Liver (tissue), 9 donors: Measurements from ENCODE around the gene LRRC8B. TPM values are rescaled to one million over a fixed set of nuclear protein-coding genes. Genes with fewer than 3 reads are reported as not detected.

Experiments
- DNase-seq: peaks from one replicate; pipeline ENCODE4 v3.0.0-alpha.2; 2017; ENCODE audit warnings: low spot score
- H3K27ac ChIP-seq, 2 donors: one replicate each; pipeline ENCODE4 v1.7.0; 2013; ENCODE audit warnings: inconsistent platforms in 2 of 2, low read length in 2 of 2, control low read depth in 1 of 2, low read depth in 1 of 2, mild to moderate bottlenecking in 1 of 2
- H3K27me3 ChIP-seq, 4 donors: one replicate each; pipeline versions ENCODE4 v1.6.1 to v1.7.0; 2013; ENCODE audit warnings: low read length in 3 of 4, inconsistent platforms in 1 of 4, mild to moderate bottlenecking in 1 of 4, moderate library complexity in 1 of 4; ENCODE audit not compliant: control insufficient read depth in 4 of 4, insufficient read depth in 4 of 4
- H3K36me3 ChIP-seq, 4 donors: one replicate each; pipeline versions ENCODE4 v1.6.1 to v1.7.0; 2013; ENCODE audit warnings: low read length in 3 of 4, mild to moderate bottlenecking in 3 of 4, low read depth in 1 of 4, moderate library complexity in 1 of 4; ENCODE audit not compliant: control insufficient read depth in 4 of 4, insufficient read depth in 3 of 4
- H3K4me1 ChIP-seq, 4 donors: one replicate each; pipeline versions ENCODE4 v1.6.1 to v1.7.0; 2013; ENCODE audit warnings: low read length in 3 of 4, mild to moderate bottlenecking in 3 of 4, moderate library complexity in 1 of 4; ENCODE audit not compliant: control insufficient read depth in 4 of 4, insufficient read depth in 4 of 4
- H3K4me3 ChIP-seq, 3 donors: one replicate each; pipeline versions ENCODE4 v1.6.1 to v1.7.0; 2013; ENCODE audit warnings: low read length in 3 of 3, control low read depth in 1 of 3, low read depth in 1 of 3, mild to moderate bottlenecking in 1 of 3
- H3K9ac ChIP-seq, 2 donors: one replicate each; pipeline ENCODE4 v1.7.0; 2013; ENCODE audit warnings: low read length in 2 of 2, mild to moderate bottlenecking in 2 of 2, moderate library complexity in 2 of 2, control low read depth in 1 of 2, low read depth in 1 of 2
- H3K9me3 ChIP-seq, 4 donors: one replicate each; pipeline versions ENCODE4 v1.6.1 to v1.7.0; 2013; ENCODE audit warnings: low read length in 3 of 4; ENCODE audit not compliant: control insufficient read depth in 4 of 4
- EGR1 ChIP-seq, 2 donors: IDR thresholded peaks; 2 replicates each; pipeline ENCODE4 v1.6.1; 2016 to 2018; ENCODE audit warnings: antibody characterized with exemption in 2 of 2, low read depth in 2 of 2
- FOXA1 ChIP-seq: IDR thresholded peaks from 2 replicates; pipeline ENCODE4 v1.6.1; 2016; ENCODE audit warnings: antibody characterized with exemption
- FOXA2 ChIP-seq: IDR thresholded peaks from 2 replicates; pipeline ENCODE4 v1.6.1; 2016; ENCODE audit warnings: antibody characterized with exemption
- GABPA ChIP-seq, 2 donors: IDR thresholded peaks in 1 of 2; conservative IDR thresholded peaks in 1 of 2; 2 replicates each; pipeline ENCODE4 v1.6.1; 2016; ENCODE audit warnings: antibody characterized with exemption in 2 of 2, mild to moderate bottlenecking in 1 of 2, moderate library complexity in 1 of 2
- HNF4A ChIP-seq, 2 donors: conservative IDR thresholded peaks; 2 replicates each; pipeline ENCODE4 v1.6.1; 2016; ENCODE audit warnings: antibody characterized with exemption in 2 of 2, mild to moderate bottlenecking in 2 of 2
- HNF4G ChIP-seq: IDR thresholded peaks from 2 replicates; pipeline ENCODE4 v1.6.1; 2016; ENCODE audit warnings: antibody characterized with exemption
- JUND ChIP-seq, 2 donors: IDR thresholded peaks; 2 replicates each; pipeline ENCODE4 v1.6.1; 2016; ENCODE audit warnings: antibody characterized with exemption in 2 of 2
- NR2F2 ChIP-seq: IDR thresholded peaks from 2 replicates; pipeline ENCODE4 v1.6.1; 2016; ENCODE audit warnings: antibody characterized with exemption
- RAD21 ChIP-seq, 2 donors: IDR thresholded peaks; 2 replicates each; pipeline ENCODE4 v1.6.1; 2016; ENCODE audit warnings: antibody characterized with exemption in 2 of 2, mild to moderate bottlenecking in 2 of 2
- RXRA ChIP-seq, 2 donors: IDR thresholded peaks; 2 replicates each; pipeline ENCODE4 v1.6.1; 2017 to 2018; ENCODE audit warnings: antibody characterized with exemption in 2 of 2, mild to moderate bottlenecking in 1 of 2
- SP1 ChIP-seq: IDR thresholded peaks from 2 replicates; pipeline ENCODE4 v1.6.1; 2018; ENCODE audit warnings: antibody characterized with exemption, mild to moderate bottlenecking
- TAF1 ChIP-seq: conservative IDR thresholded peaks from 2 replicates; pipeline ENCODE4 v1.6.1; 2016; ENCODE audit warnings: antibody characterized with exemption, mild to moderate bottlenecking
- YY1 ChIP-seq: IDR thresholded peaks from 2 replicates; pipeline ENCODE4 v1.6.1; 2016; ENCODE audit warnings: antibody characterized with exemption, mild to moderate bottlenecking
- polyA plus RNA-seq, 2 donors: library from polyadenylated mRNA; stranded (reverse) in 1 of 2; unstranded in 1 of 2; fragments of 200-250 nt in 1 of 2; fragments of >200 nt in 1 of 2; fragmentation: Nextera tagmentation in 1 of 2; extraction: Ambion mirVana in 1 of 2; gene quantifications; one replicate each; pipeline versions ENCODE4 v1.2.1 to v1.2.3, GENCODE V29; 2013 to 2015
- total RNA-seq, 2 donors: library from RNA; depleted of rRNA; stranded (reverse); fragments of >200 nt; gene quantifications; one replicate each; pipeline ENCODE4 v1.2.3, GENCODE V29; 2014
- TF ChIP-seq, protein P1 (sequence below): IDR thresholded peaks from 2 replicates; pipeline ENCODE4 v1.6.1; 2016; ENCODE audit warnings: antibody characterized with exemption
- TF ChIP-seq, protein P2 (sequence below): IDR thresholded peaks from 2 replicates; pipeline ENCODE4 v1.6.1; 2016; ENCODE audit warnings: antibody characterized with exemption
- TF ChIP-seq, protein P3 (sequence below): IDR thresholded peaks from 2 replicates; pipeline ENCODE4 v1.6.1; 2016; ENCODE audit warnings: antibody characterized with exemption, mild to moderate bottlenecking
- TF ChIP-seq, protein P4 (sequence below): IDR thresholded peaks from 2 replicates; pipeline ENCODE4 v1.6.1; 2016; ENCODE audit warnings: antibody characterized with exemption
- TF ChIP-seq, protein P5 (sequence below): fragments of 150-350 bp; IDR thresholded peaks from 2 replicates; pipeline ENCODE4 v1.5.1; 2017; ENCODE audit warnings: improper control_type of control experiment, low read depth, low read length; ENCODE audit not compliant: missing input control
- donor health status: healthy.
- donor health status: healthy.
- donor health status: healthy.
- donor health status: healthy.
- donor health status: healthy.

LRRC8B gene
- total and polyA plus RNA-seq, 4 donors: 1.2 to 4.3 (median 2.5) TPM

DNA sequence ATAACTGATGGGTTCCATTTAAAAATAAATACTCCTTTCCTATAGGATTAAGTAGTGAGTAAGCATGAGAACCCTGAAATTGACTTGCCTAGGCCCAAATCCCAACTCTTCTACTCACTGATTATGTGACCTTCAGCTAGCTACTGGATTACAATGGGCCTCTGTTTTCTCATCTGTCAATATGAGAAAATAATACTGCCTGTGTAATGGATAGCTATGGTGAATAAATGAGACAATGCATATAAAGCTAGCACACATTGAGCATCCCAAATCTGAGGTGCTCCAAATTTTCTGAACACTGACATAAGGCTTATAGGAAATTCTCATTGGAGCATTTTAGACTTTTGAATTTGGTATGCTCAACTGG lies 103.0 kb downstream of the LRRC8B start:
- no peak for DNase-seq
- Histone ChIP-seq H3K4me1 (peaks cover 0 to 6% (median under 1%) of the 10 kb centered on the region in 4 donors), H3K27me3 (peaks cover 0 to 3% (median 0%) of the 10 kb centered on the region in 4 donors), H3K9ac (no peak overlapping the region), H3K9me3 (no peaks in the 10 kb centered on the region), H3K4me3 (no peak overlapping the region), H3K36me3 (no peaks in the 10 kb centered on the region), H3K27ac (no peak overlapping the region)
- no peak for TF ChIP-seq TAF1
- no peak for TF ChIP-seq RXRA (IDR thresholded peaks at IDR 0.05)
- TF ChIP-seq JUND (IDR thresholded peaks at IDR 0.05): no peak
- TF ChIP-seq, protein P1, sequence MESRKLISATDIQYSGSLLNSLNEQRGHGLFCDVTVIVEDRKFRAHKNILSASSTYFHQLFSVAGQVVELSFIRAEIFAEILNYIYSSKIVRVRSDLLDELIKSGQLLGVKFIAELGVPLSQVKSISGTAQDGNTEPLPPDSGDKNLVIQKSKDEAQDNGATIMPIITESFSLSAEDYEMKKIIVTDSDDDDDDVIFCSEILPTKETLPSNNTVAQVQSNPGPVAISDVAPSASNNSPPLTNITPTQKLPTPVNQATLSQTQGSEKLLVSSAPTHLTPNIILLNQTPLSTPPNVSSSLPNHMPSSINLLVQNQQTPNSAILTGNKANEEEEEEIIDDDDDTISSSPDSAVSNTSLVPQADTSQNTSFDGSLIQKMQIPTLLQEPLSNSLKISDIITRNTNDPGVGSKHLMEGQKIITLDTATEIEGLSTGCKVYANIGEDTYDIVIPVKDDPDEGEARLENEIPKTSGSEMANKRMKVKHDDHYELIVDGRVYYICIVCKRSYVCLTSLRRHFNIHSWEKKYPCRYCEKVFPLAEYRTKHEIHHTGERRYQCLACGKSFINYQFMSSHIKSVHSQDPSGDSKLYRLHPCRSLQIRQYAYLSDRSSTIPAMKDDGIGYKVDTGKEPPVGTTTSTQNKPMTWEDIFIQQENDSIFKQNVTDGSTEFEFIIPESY: no peak
- no peak for TF ChIP-seq FOXA2
- no peak for TF ChIP-seq GABPA (IDR thresholded peaks at IDR 0.05 in 1 of 2, conservative IDR thresholded peaks at IDR 0.05 in 1 of 2)
- TF ChIP-seq YY1: no peak
- TF ChIP-seq HNF4G: no peak
- TF ChIP-seq, protein P2, sequence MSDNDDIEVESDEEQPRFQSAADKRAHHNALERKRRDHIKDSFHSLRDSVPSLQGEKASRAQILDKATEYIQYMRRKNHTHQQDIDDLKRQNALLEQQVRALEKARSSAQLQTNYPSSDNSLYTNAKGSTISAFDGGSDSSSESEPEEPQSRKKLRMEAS: no peak
- no peak for TF ChIP-seq RAD21 (IDR thresholded peaks at IDR 0.05)
- TF ChIP-seq NR2F2: no peak
- TF ChIP-seq, protein P3, sequence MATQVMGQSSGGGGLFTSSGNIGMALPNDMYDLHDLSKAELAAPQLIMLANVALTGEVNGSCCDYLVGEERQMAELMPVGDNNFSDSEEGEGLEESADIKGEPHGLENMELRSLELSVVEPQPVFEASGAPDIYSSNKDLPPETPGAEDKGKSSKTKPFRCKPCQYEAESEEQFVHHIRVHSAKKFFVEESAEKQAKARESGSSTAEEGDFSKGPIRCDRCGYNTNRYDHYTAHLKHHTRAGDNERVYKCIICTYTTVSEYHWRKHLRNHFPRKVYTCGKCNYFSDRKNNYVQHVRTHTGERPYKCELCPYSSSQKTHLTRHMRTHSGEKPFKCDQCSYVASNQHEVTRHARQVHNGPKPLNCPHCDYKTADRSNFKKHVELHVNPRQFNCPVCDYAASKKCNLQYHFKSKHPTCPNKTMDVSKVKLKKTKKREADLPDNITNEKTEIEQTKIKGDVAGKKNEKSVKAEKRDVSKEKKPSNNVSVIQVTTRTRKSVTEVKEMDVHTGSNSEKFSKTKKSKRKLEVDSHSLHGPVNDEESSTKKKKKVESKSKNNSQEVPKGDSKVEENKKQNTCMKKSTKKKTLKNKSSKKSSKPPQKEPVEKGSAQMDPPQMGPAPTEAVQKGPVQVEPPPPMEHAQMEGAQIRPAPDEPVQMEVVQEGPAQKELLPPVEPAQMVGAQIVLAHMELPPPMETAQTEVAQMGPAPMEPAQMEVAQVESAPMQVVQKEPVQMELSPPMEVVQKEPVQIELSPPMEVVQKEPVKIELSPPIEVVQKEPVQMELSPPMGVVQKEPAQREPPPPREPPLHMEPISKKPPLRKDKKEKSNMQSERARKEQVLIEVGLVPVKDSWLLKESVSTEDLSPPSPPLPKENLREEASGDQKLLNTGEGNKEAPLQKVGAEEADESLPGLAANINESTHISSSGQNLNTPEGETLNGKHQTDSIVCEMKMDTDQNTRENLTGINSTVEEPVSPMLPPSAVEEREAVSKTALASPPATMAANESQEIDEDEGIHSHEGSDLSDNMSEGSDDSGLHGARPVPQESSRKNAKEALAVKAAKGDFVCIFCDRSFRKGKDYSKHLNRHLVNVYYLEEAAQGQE: no peak
- no peak for TF ChIP-seq SP1
- TF ChIP-seq, protein P4, sequence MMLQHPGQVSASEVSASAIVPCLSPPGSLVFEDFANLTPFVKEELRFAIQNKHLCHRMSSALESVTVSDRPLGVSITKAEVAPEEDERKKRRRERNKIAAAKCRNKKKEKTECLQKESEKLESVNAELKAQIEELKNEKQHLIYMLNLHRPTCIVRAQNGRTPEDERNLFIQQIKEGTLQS: no peak
- TF ChIP-seq HNF4A (conservative IDR thresholded peaks at IDR 0.05): no peak
- TF ChIP-seq, protein P5, sequence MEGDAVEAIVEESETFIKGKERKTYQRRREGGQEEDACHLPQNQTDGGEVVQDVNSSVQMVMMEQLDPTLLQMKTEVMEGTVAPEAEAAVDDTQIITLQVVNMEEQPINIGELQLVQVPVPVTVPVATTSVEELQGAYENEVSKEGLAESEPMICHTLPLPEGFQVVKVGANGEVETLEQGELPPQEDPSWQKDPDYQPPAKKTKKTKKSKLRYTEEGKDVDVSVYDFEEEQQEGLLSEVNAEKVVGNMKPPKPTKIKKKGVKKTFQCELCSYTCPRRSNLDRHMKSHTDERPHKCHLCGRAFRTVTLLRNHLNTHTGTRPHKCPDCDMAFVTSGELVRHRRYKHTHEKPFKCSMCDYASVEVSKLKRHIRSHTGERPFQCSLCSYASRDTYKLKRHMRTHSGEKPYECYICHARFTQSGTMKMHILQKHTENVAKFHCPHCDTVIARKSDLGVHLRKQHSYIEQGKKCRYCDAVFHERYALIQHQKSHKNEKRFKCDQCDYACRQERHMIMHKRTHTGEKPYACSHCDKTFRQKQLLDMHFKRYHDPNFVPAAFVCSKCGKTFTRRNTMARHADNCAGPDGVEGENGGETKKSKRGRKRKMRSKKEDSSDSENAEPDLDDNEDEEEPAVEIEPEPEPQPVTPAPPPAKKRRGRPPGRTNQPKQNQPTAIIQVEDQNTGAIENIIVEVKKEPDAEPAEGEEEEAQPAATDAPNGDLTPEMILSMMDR: no peak
- TF ChIP-seq EGR1 (IDR thresholded peaks at IDR 0.05; ENCODE audit: low read depth in 2 of 2): no peak
- no peak for TF ChIP-seq FOXA1
